Stimulated activated naive B cell treated with anti-CD40 and anti-IgM and Interleukin-4, amounts not matched to agents 10 μg/mL and 1 μg/mL and 100 μg/mL, for 72 hours (primary cell): ENCODE results near the gene KLF7.
"Not testable (repeated sequence)": the region's sequence is repeated elsewhere in the genome, so short reads cannot be mapped to it uniquely, and the experiment has no call there.

Experiments
- ATAC-seq, 2 donors: fragments of 150-1000 bp; cut with Tn5 transposase; replicated peaks; 2 replicates each; pipeline ENCODE4 v1.10.0; 2021; ENCODE audit warnings: moderate library complexity in 1 of 2
- DNase-seq: peaks from one replicate; pipeline ENCODE4 v3.0.0; 2021
- H3K27ac Mint-ChIP-seq: one replicate; pipeline ENCODE4 v1.8.0; 2022; ENCODE audit warnings: mild to moderate bottlenecking, mixed read lengths
- H3K27me3 Mint-ChIP-seq, 2 donors: one replicate each; pipeline ENCODE4 v1.8.0; 2022; ENCODE audit warnings: mixed read lengths in 2 of 2
- H3K36me3 Mint-ChIP-seq, 2 donors: one replicate each; pipeline ENCODE4 v1.8.0; 2022; ENCODE audit warnings: mixed read lengths in 2 of 2, mild to moderate bottlenecking in 1 of 2
- H3K4me1 Mint-ChIP-seq, 2 donors: one replicate each; pipeline ENCODE4 v1.8.0; 2022; ENCODE audit warnings: mixed read lengths in 2 of 2, mild to moderate bottlenecking in 1 of 2
- H3K4me3 Mint-ChIP-seq, 2 donors: one replicate each; pipeline ENCODE4 v1.8.0; 2022; ENCODE audit warnings: mild to moderate bottlenecking in 2 of 2, mixed read lengths in 2 of 2, moderate library complexity in 1 of 2
- H3K9me3 Mint-ChIP-seq, 2 donors: one replicate each; pipeline ENCODE4 v1.8.0; 2022; ENCODE audit warnings: mixed read lengths in 2 of 2, mild to moderate bottlenecking in 1 of 2

The KLF7 gene

GRCh38 chr2:207049122-207049521 lies 116.6 kb downstream of the KLF7 start:
- Mint-ChIP-seq H3K9me3 (peaks cover 3 to 4% of the 10 kb centered on the region in 2 donors), H3K4me1 (peaks cover 7% of the 10 kb centered on the region in 2 donors), H3K27me3 (peaks cover 0 to 4% of the 10 kb centered on the region in 2 donors), H3K36me3 (no peaks in the 10 kb centered on the region), H3K4me3 (no peak overlapping the region), H3K27ac (no peak overlapping the region)
- no peak for DNase-seq
- ATAC-seq = no peak

GRCh38 chr2:207048416-207048815 lies 117.3 kb downstream of the KLF7 start:
- DNase-seq = no peak
- H3K9me3 Mint-ChIP-seq = peaks cover 3 to 4% of the 10 kb centered on the region in 2 donors
- H3K36me3 Mint-ChIP-seq = no peaks in the 10 kb centered on the region
- ATAC-seq = no peak
- H3K4me3 Mint-ChIP-seq = no peak overlapping the region
- no peak overlapping the region for H3K27ac Mint-ChIP-seq
- H3K4me1 Mint-ChIP-seq = peaks cover 7 to 9% of the 10 kb centered on the region in 2 donors
- H3K27me3 Mint-ChIP-seq = peaks cover 0 to 4% of the 10 kb centered on the region in 2 donors

- no peaks in the 10 kb centered on the region for H3K36me3 Mint-ChIP-seq
- H3K27me3 Mint-ChIP-seq = peaks cover under 1 to 12% of the 10 kb centered on the region in 2 donors
- H3K4me1 Mint-ChIP-seq = peaks cover 7 to 14% of the 10 kb centered on the region in 2 donors
- no peaks in the 10 kb centered on the region for H3K9me3 Mint-ChIP-seq
- H3K4me3 Mint-ChIP-seq = peak overlapping the region in 1 of 2 donors; percentile 7
- peak overlapping the region; percentile 38 for H3K27ac Mint-ChIP-seq
- DNase-seq (no peak), ATAC-seq (peak; percentile 69 to 79)
Observed at GRCh38 chr2:207046724-207047123, 119.0 kb downstream of the KLF7 start.

- Mint-ChIP-seq H3K27ac (no peak overlapping the region), H3K4me1 (peaks cover 10 to 14% of the 10 kb centered on the region in 2 donors), H3K36me3 (no peaks in the 10 kb centered on the region), H3K27me3 (peaks cover 13 to 14% of the 10 kb centered on the region in 2 donors), H3K9me3 (no peaks in the 10 kb centered on the region), H3K4me3 (no peak overlapping the region)
- ATAC-seq = no peak
- DNase-seq = no peak
Observed at GRCh38 chr2:207045531-207045930, 120.2 kb downstream of the KLF7 start.

GRCh38 chr2:207044379-207045362 lies 121.1 kb downstream of the KLF7 start:
- Mint-ChIP-seq H3K4me3 (no peak overlapping the region), H3K4me1 (peaks cover 10 to 14% of the 10 kb centered on the region in 2 donors), H3K36me3 (no peaks in the 10 kb centered on the region), H3K27ac (no peak overlapping the region), H3K9me3 (no peaks in the 10 kb centered on the region), H3K27me3 (peaks cover 18 to 19% of the 10 kb centered on the region in 2 donors)
- no peak for DNase-seq
- no peak for ATAC-seq

- Mint-ChIP-seq H3K4me3 (no peak overlapping the region), H3K27ac (no peak overlapping the region), H3K4me1 (peaks cover 10 to 14% of the 10 kb centered on the region in 2 donors), H3K9me3 (no peaks in the 10 kb centered on the region), H3K36me3 (no peaks in the 10 kb centered on the region), H3K27me3 (peaks cover 24 to 26% of the 10 kb centered on the region in 2 donors)
- DNase-seq (no peak), ATAC-seq (no peak)
Observed at GRCh38 chr2:207042841-207043240, 122.9 kb downstream of the KLF7 start.

- peaks cover 26% of the 10 kb centered on the region in 2 donors for H3K27me3 Mint-ChIP-seq
- H3K36me3 Mint-ChIP-seq = no peaks in the 10 kb centered on the region
- H3K4me1 Mint-ChIP-seq = peaks cover 9 to 12% of the 10 kb centered on the region in 2 donors
- no peak for DNase-seq
- H3K27ac Mint-ChIP-seq = no peak overlapping the region
- no peak overlapping the region for H3K4me3 Mint-ChIP-seq
- H3K9me3 Mint-ChIP-seq = no peaks in the 10 kb centered on the region
- no peak for ATAC-seq
Observed at GRCh38 chr2:207041786-207042554, 123.8 kb downstream of the KLF7 start.

GRCh38 chr2:207041279-207041678 lies 124.5 kb downstream of the KLF7 start:
- Mint-ChIP-seq H3K9me3 (no peaks in the 10 kb centered on the region), H3K27me3 (peaks cover 26% of the 10 kb centered on the region in 2 donors), H3K4me1 (peaks cover 5 to 7% of the 10 kb centered on the region in 2 donors), H3K36me3 (no peaks in the 10 kb centered on the region), H3K4me3 (no peak overlapping the region), H3K27ac (no peak overlapping the region)
- no peak for ATAC-seq
- no peak for DNase-seq

- peaks cover 3 to 7% of the 10 kb centered on the region in 2 donors for H3K4me1 Mint-ChIP-seq
- no peak for DNase-seq
- no peak for ATAC-seq
Observed at GRCh38 chr2:207040696-207041095, 125.1 kb downstream of the KLF7 start.

GRCh38 chr2:207039225-207039624 lies 126.5 kb downstream of the KLF7 start:
- peaks cover 0 to 1% of the 10 kb centered on the region in 2 donors for H3K9me3 Mint-ChIP-seq
- H3K4me1 Mint-ChIP-seq = peaks cover 3 to 7% of the 10 kb centered on the region in 2 donors
- ATAC-seq (no peak), DNase-seq (no peak)
- no peak overlapping the region for H3K4me3 Mint-ChIP-seq
- H3K27ac Mint-ChIP-seq = no peak overlapping the region
- H3K27me3 Mint-ChIP-seq = peaks cover 26% of the 10 kb centered on the region in 2 donors
- no peaks in the 10 kb centered on the region for H3K36me3 Mint-ChIP-seq

More at GRCh38 chr2:207040696-207041095, 125.1 kb downstream of the KLF7 start:
- H3K4me3 Mint-ChIP-seq = no peak overlapping the region
- H3K9me3 Mint-ChIP-seq = no peaks in the 10 kb centered on the region
- H3K27me3 Mint-ChIP-seq = peaks cover 26% of the 10 kb centered on the region in 2 donors
- no peak overlapping the region for H3K27ac Mint-ChIP-seq
- no peaks in the 10 kb centered on the region for H3K36me3 Mint-ChIP-seq

GRCh38 chr2:207038299-207038698 lies 127.4 kb downstream of the KLF7 start:
- H3K27ac Mint-ChIP-seq = no peak overlapping the region
- no peak overlapping the region for H3K4me3 Mint-ChIP-seq
- DNase-seq = no peak
- peaks cover 3 to 11% of the 10 kb centered on the region in 2 donors for H3K9me3 Mint-ChIP-seq
- peaks cover 26% of the 10 kb centered on the region in 2 donors for H3K27me3 Mint-ChIP-seq
- no peak for ATAC-seq
- peaks cover 3% of the 10 kb centered on the region in 2 donors for H3K4me1 Mint-ChIP-seq
- H3K36me3 Mint-ChIP-seq = no peaks in the 10 kb centered on the region

- H3K4me1 Mint-ChIP-seq = peaks cover 0 to 3% of the 10 kb centered on the region in 2 donors
- ATAC-seq (no peak), DNase-seq (no peak)
- H3K27ac Mint-ChIP-seq = no peak overlapping the region
- H3K9me3 Mint-ChIP-seq = peaks cover 6 to 15% of the 10 kb centered on the region in 2 donors
- no peaks in the 10 kb centered on the region for H3K36me3 Mint-ChIP-seq
- H3K4me3 Mint-ChIP-seq = no peak overlapping the region
- peaks cover 23 to 26% of the 10 kb centered on the region in 2 donors for H3K27me3 Mint-ChIP-seq
Observed at GRCh38 chr2:207037896-207038295, 127.9 kb downstream of the KLF7 start.

GRCh38 chr2:207037023-207037422 lies 128.7 kb downstream of the KLF7 start:
- H3K36me3 Mint-ChIP-seq, H3K4me3 Mint-ChIP-seq, H3K4me1 Mint-ChIP-seq, H3K27ac Mint-ChIP-seq, DNase-seq, ATAC-seq: not testable (repeated sequence)
- H3K9me3 Mint-ChIP-seq = peaks cover 6 to 16% of the 10 kb centered on the region in 2 donors
- H3K27me3 Mint-ChIP-seq = peaks cover 17 to 26% of the 10 kb centered on the region in 2 donors

- DNase-seq (no peak), ATAC-seq (no peak)
- Mint-ChIP-seq H3K9me3 (peaks cover 6 to 16% of the 10 kb centered on the region in 2 donors), H3K4me3 (no peak overlapping the region), H3K36me3 (no peaks in the 10 kb centered on the region), H3K27ac (no peak overlapping the region), H3K27me3 (peaks cover 12 to 17% of the 10 kb centered on the region in 2 donors), H3K4me1 (no peaks in the 10 kb centered on the region)
Observed at GRCh38 chr2:207035875-207036274, 129.9 kb downstream of the KLF7 start.
